H1 (cell line): ENCODE measurements around the gene GAB2. TPM values are rescaled to one million over a fixed set of nuclear protein-coding genes. Genes with fewer than 3 reads are reported as not detected.

ENCODE experiments used
- CTCF ChIA-PET: fragments of 300-600 bp; sonication (Branson Sonifier 250); formaldehyde crosslinking; loops from one replicate; lab custom pipeline; 2021; ENCODE audit not compliant: partially characterized antibody; lab: Charles Lee
- POLR2A ChIA-PET: fragments of 300-600 bp; sonication (Branson Sonifier 250); formaldehyde crosslinking; loops from one replicate; lab custom pipeline; 2021; ENCODE audit warnings: inconsistent platforms; ENCODE audit not compliant: partially characterized antibody; lab: Charles Lee
- DNase-seq, 2 experiments: peaks; one replicate each; pipeline versions ENCODE4 v3.0.0 to v3.0.0-alpha.2; 2010 to 2022; ENCODE audit warnings: low spot score in 2 of 2, low read depth in 1 of 2, mixed read lengths in 1 of 2
- FAIRE-seq: peaks from 2 replicates; lab custom pipeline; 2011; peaks lifted over from hg19 to GRCh38; lab: Jason Lieb, UNC
- H2AFZ ChIP-seq: 2 replicates; pipeline ENCODE4 v1.8.1; 2012; ENCODE audit warnings: low read length, inconsistent platforms
- H2AK5ac ChIP-seq: 2 replicates; pipeline ENCODE4 v1.6.1; 2013; ENCODE audit warnings: low read depth, low read length
- H2BK120ac ChIP-seq: replicated peaks from 2 replicates; pipeline ENCODE3; 2013; ENCODE audit warnings: low read depth, low read length, inconsistent platforms
- H2BK12ac ChIP-seq: 2 replicates; pipeline ENCODE4 v1.6.1; 2013; ENCODE audit warnings: low read depth, low read length
- H2BK15ac ChIP-seq: 2 replicates; pipeline ENCODE4 v1.6.1; 2013; ENCODE audit warnings: low read length
- H2BK20ac ChIP-seq: 2 replicates; pipeline ENCODE4 v1.6.1; 2013; ENCODE audit warnings: low read length
- H2BK5ac ChIP-seq: 2 replicates; pipeline ENCODE4 v1.6.1; 2013; ENCODE audit warnings: low read depth, low read length
- H3K14ac ChIP-seq: 2 replicates; pipeline ENCODE4 v1.6.1; 2013; ENCODE audit warnings: inconsistent platforms; ENCODE audit not compliant: insufficient read length
- H3K18ac ChIP-seq: 2 replicates; pipeline ENCODE4 v1.6.1; 2013; ENCODE audit warnings: low read length; ENCODE audit errors: extremely low read depth
- H3K23ac ChIP-seq: 2 replicates; pipeline ENCODE4 v1.6.1; 2013; ENCODE audit warnings: inconsistent platforms; ENCODE audit not compliant: insufficient read length
- H3K23me2 ChIP-seq: 2 replicates; pipeline ENCODE4 v1.6.1; 2013; ENCODE audit warnings: low read depth, low read length
- H3K27ac ChIP-seq: 2 replicates; pipeline ENCODE4 v1.6.1; 2011; ENCODE audit warnings: low read depth, low read length, inconsistent platforms
- H3K27me3 ChIP-seq, 4 experiments: replicated peaks in 1 of 4; 1 replicate in 1 of 4; 2 replicates in 3 of 4; pipeline versions ENCODE4 v1.6.1 to v1.8.1; 2011 to 2013; ENCODE audit warnings: low read length in 3 of 4, mild to moderate bottlenecking in 3 of 4, inconsistent platforms in 2 of 4, mixed read lengths in 2 of 4, moderate library complexity in 1 of 4; ENCODE audit not compliant: control insufficient read depth in 3 of 4, insufficient read depth in 3 of 4; ENCODE audit errors: extremely low read depth in 1 of 4
- H3K36me3 ChIP-seq, 4 experiments: 2 replicates each; pipeline versions ENCODE4 v1.6.1 to v1.8.1; 2011 to 2013; ENCODE audit warnings: mild to moderate bottlenecking in 4 of 4, low read length in 3 of 4, moderate library complexity in 2 of 4, control low read depth in 1 of 4, inconsistent platforms in 1 of 4; ENCODE audit not compliant: insufficient read depth in 4 of 4, control insufficient read depth in 2 of 4
- H3K4ac ChIP-seq: replicated peaks from 2 replicates; pipeline ENCODE3; 2013; ENCODE audit warnings: low read length, low read depth, mixed read lengths, inconsistent platforms; ENCODE audit not compliant: insufficient read length
- H3K4me1 ChIP-seq, 4 experiments: replicated peaks in 1 of 4; 1 replicate in 1 of 4; 2 replicates in 3 of 4; pipeline versions ENCODE4 v1.6.1 to v1.8.1; 2011 to 2013; ENCODE audit warnings: low read length in 3 of 4, inconsistent platforms in 2 of 4, mixed read lengths in 1 of 4; ENCODE audit not compliant: insufficient read depth in 4 of 4, control insufficient read depth in 3 of 4
- H3K4me2 ChIP-seq, 2 experiments: 2 replicates each; pipeline versions ENCODE4 v1.6.1 to v1.8.1; 2011 to 2013; ENCODE audit warnings: low read depth in 2 of 2, low read length in 2 of 2, control low read depth in 1 of 2, inconsistent platforms in 1 of 2, mild to moderate bottlenecking in 1 of 2; ENCODE audit not compliant: insufficient read depth in 1 of 2
- H3K4me3 ChIP-seq, 4 experiments: fragments of 200-600, 300-600 bp in 1 of 4; sonication (generic), shearing (Covaris generic), sonication (Bioruptor Twin) in 1 of 4; 2 replicates each; pipeline versions ENCODE4 v1.5.1 to v1.8.1; 2011 to 2016; ENCODE audit warnings: low read length in 4 of 4, low read depth in 3 of 4, control low read depth in 2 of 4, inconsistent platforms in 2 of 4, mild to moderate bottlenecking in 2 of 4, mixed read lengths in 1 of 4, moderate library complexity in 1 of 4; ENCODE audit not compliant: insufficient read depth in 2 of 4; ENCODE audit errors: extremely low read depth in 1 of 4
- H3K56ac ChIP-seq: replicated peaks from 2 replicates; pipeline ENCODE3; 2013; ENCODE audit warnings: low read depth, mild to moderate bottlenecking, mixed read lengths, low read length, inconsistent platforms; ENCODE audit not compliant: insufficient read length
- H3K79me1 ChIP-seq: 2 replicates; pipeline ENCODE4 v1.6.1; 2013; ENCODE audit warnings: low read depth, low read length, control low read depth
- H3K79me2 ChIP-seq, 2 experiments: 2 replicates each; pipeline versions ENCODE4 v1.6.1 to v1.8.1; 2012 to 2013; ENCODE audit warnings: low read length in 2 of 2, mild to moderate bottlenecking in 2 of 2, inconsistent platforms in 1 of 2; ENCODE audit not compliant: insufficient read depth in 2 of 2, control insufficient read depth in 1 of 2
- H3K9ac ChIP-seq, 4 experiments: replicated peaks in 1 of 4; 1 replicate in 1 of 4; 2 replicates in 3 of 4; pipeline versions ENCODE4 v1.6.1 to v1.8.1; 2011 to 2013; ENCODE audit warnings: low read depth in 3 of 4, low read length in 3 of 4, control low read depth in 2 of 4, mild to moderate bottlenecking in 2 of 4, moderate library complexity in 2 of 4, inconsistent platforms in 1 of 4; ENCODE audit errors: extremely low read depth in 1 of 4
- H3K9me3 ChIP-seq, 2 experiments: 2 replicates each; pipeline versions ENCODE4 v1.6.1 to v1.8.1; 2012 to 2013; ENCODE audit warnings: mild to moderate bottlenecking in 2 of 2, moderate library complexity in 2 of 2, control low read depth in 1 of 2, inconsistent platforms in 1 of 2, low read depth in 1 of 2, low read length in 1 of 2, mixed read lengths in 1 of 2; ENCODE audit not compliant: insufficient read depth in 2 of 2
- H4K20me1 ChIP-seq, 2 experiments: replicated peaks in 1 of 2; 2 replicates each; pipeline versions ENCODE3 to v1.8.1; 2011 to 2013; ENCODE audit warnings: inconsistent platforms in 2 of 2, low read length in 2 of 2, mild to moderate bottlenecking in 1 of 2; ENCODE audit not compliant: insufficient read depth in 2 of 2, control insufficient read depth in 1 of 2
- H4K5ac ChIP-seq: 2 replicates; pipeline ENCODE4 v1.6.1; 2013; ENCODE audit warnings: low read length, low read depth, mixed read lengths, inconsistent platforms; ENCODE audit not compliant: insufficient read length
- H4K8ac ChIP-seq: 2 replicates; pipeline ENCODE4 v1.8.0; 2013; ENCODE audit warnings: mild to moderate bottlenecking, moderate library complexity, low read length, inconsistent platforms; ENCODE audit not compliant: insufficient read depth; ENCODE audit errors: extremely low read depth
- H4K91ac ChIP-seq: replicated peaks from 2 replicates; pipeline ENCODE3; 2013; ENCODE audit warnings: low read length, mixed read lengths, inconsistent platforms; ENCODE audit not compliant: insufficient read length
- ATF2 ChIP-seq: IDR thresholded peaks from 2 replicates; pipeline ENCODE4 v1.6.1; 2012; ENCODE audit warnings: low read length, inconsistent platforms
- HDAC2 ChIP-seq, 2 experiments: fragments of 300-600 bp in 1 of 2; sonication (generic) in 1 of 2; IDR thresholded peaks; 2 replicates each; pipeline ENCODE4 v1.6.1; 2011 to 2012; ENCODE audit warnings: low read depth in 2 of 2, low read length in 2 of 2, mild to moderate bottlenecking in 2 of 2, moderate library complexity in 2 of 2, borderline replicate concordance in 1 of 2, inconsistent platforms in 1 of 2
- POU5F1 ChIP-seq: IDR thresholded peaks from 2 replicates; pipeline ENCODE4 v1.6.1; 2011; ENCODE audit warnings: low read depth, mild to moderate bottlenecking, low read length, moderate library complexity
- TCF12 ChIP-seq: IDR thresholded peaks from 2 replicates; pipeline ENCODE4 v1.6.1; 2011; ENCODE audit warnings: low read depth, mild to moderate bottlenecking, low read length
- WGBS, 2 experiments: shearing (Covaris generic) in 1 of 2; methylation state at CpG; one replicate each; pipeline versions ENCODE4 v1.1.6 to v1.1.7; 2013 to 2015; ENCODE audit warnings: low lambda C conversion rate in 2 of 2, mixed read lengths in 2 of 2, inconsistent platforms in 1 of 2, low coverage in 1 of 2, missing lambda C conversion rate in 1 of 2; ENCODE audit not compliant: insufficient replicate concordance in 2 of 2, insufficient coverage in 1 of 2, insufficient read length in 1 of 2; ENCODE audit errors: extremely low coverage in 1 of 2, missing lambda C conversion rate in 1 of 2; 5-methylcytosine and 5-hydroxymethylcytosine counted together
- polyA plus RNA-seq, 7 experiments: library from polyadenylated mRNA; depleted of rRNA in 3 of 7; stranded (reverse) in 5 of 7; unstranded in 2 of 7; fragments of >200 nt in 5 of 7; fragments of 200-250 nt in 2 of 7; gene quantifications; 1 replicate in 5 of 7; 2 replicates in 1 of 7; 4 replicates in 1 of 7; pipeline versions ENCODE4 v1.2.1 to v1.2.3, GENCODE V29; 2011 to 2013; ENCODE audit warnings: missing spikeins in 2 of 7, mixed read lengths in 2 of 7
- total RNA-seq: library from RNA; stranded (reverse); fragmentation: NEBNext Ultra II Directional; extraction: Animal tissue kit (Norgen Biotek cat#: 25700); gene quantifications from 2 replicates; pipeline ENCODE4 v1.2.1, GENCODE V29; 2021

GAB2 gene
- total and polyA plus RNA-seq, 2 of the 8 experiments (the other 6 are each of a cell fraction or from before 2014, with no cell fraction given) = 6.3 to 14.0 TPM

- Histone ChIP-seq H2BK15ac (no peak overlapping the region), H3K4me1 (peaks cover 0 to 4% (median 3%) of the 10 kb centered on the region in 4 experiments; a peak in 4 of 7 replicates), H3K18ac (no peak overlapping the region), H3K23ac (no peak overlapping the region), H3K79me2 (no peaks in the 10 kb centered on the region), H3K23me2 (no peaks in the 10 kb centered on the region), H3K36me3 (no peaks in the 10 kb centered on the region), H4K91ac (no peak overlapping the region), H2BK20ac (no peak overlapping the region), H3K27me3 (no peaks in the 10 kb centered on the region), H2BK120ac (no peak overlapping the region), H4K5ac (no peak overlapping the region), H3K4me2 (no peak overlapping the region), H4K20me1 (no peaks in the 10 kb centered on the region), H2AFZ (no peak overlapping the region), H2AK5ac (no peak overlapping the region), H3K4ac (no peak overlapping the region), H2BK5ac (no peak overlapping the region), H3K56ac (no peak overlapping the region), H3K27ac (no peak overlapping the region), H4K8ac (no peak overlapping the region), H3K14ac (no peak overlapping the region), H2BK12ac (no peak overlapping the region), H3K9me3 (no peaks in the 10 kb centered on the region), H3K9ac (no peak overlapping the region), H3K79me1 (no peaks in the 10 kb centered on the region), H3K4me3 (no peak overlapping the region)
- CTCF ChIA-PET = no interaction called here
- POLR2A ChIA-PET = interaction anchor here (2.2 kb wide), 1 partner anchor 9 kb away, joined by 6 read pairs; no protein-coding TSS in a partner anchor
- no peak for TF ChIP-seq HDAC2 (IDR thresholded peaks at IDR 0.05; ENCODE audit: borderline replicate concordance in 1 of 2, low read depth in 2 of 2, low read length in 2 of 2)
- TF ChIP-seq POU5F1 = no peak
- no peak for TF ChIP-seq ATF2
- TF ChIP-seq TCF12 = no peak
- FAIRE-seq (no peak), DNase-seq (no peak)
- WGBS, 2 experiments = 93% methylated on average over 2 of the region's 2 CpGs; no CpG with 5 or more reads in 1 of the 2 experiments
These were observed 103.7 kb downstream of the GAB2 start for GRCh38 chr11:78313898-78314297.
